ENCODE results near the gene MAP3K13. TPM values are rescaled to one million over a fixed set of nuclear protein-coding genes. Genes with fewer than 3 reads are reported as not detected.
A peak's percentile ranks its signal among the peaks of the same experiment; 100 is the strongest.

MAP3K13 gene
- 26.4 TPM for total RNA-seq (ENCODE audit: unreplicated experiment)
- long read RNA-seq, transcript MAP3K13-212 (3 exons, 1,681 nt): major isoform, 17 of 20 reads
- long read RNA-seq, partial matches to known transcripts: 0 of 20 reads
- long read RNA-seq, other reads (novel, unspliced or antisense): 3 of 20 reads

GRCh38 chr3:185362850-185363661 lies at the start of gene MAP3K13:
MAP3K13 (plus strand) TSS chr3:185363136; CDS start chr3:185428582, 65,446 bp downstream.
- Mint-ChIP-seq H3K4me3 (ENCODE audit: unreplicated experiment) (peak within 1 kb of the TSS; percentile 95), H3K4me1 (ENCODE audit: unreplicated experiment) (peaks cover 10% of the 10 kb centered on the region), H3K36me3 (ENCODE audit: low read depth, unreplicated experiment) (no peaks in the 10 kb centered on the region), H3K27ac (ENCODE audit: unreplicated experiment) (peak within 1 kb of the TSS; percentile 19), H3K27me3 (ENCODE audit: unreplicated experiment) (peaks cover 2% of the 10 kb centered on the region), H3K9me3 (ENCODE audit: unreplicated experiment) (no peaks in the 10 kb centered on the region)
- DNase-seq (ENCODE audit: low spot score): peak; percentile 60
- no peak for TF ChIP-seq CTCF (IDR thresholded peaks at IDR 0.05; ENCODE audit: unreplicated experiment)

GRCh38 chr3:185313693-185314246 lies 49.2 kb upstream of the MAP3K13 start:
- Mint-ChIP-seq H3K36me3 (ENCODE audit: low read depth, unreplicated experiment) (peaks cover 25% of the 10 kb centered on the region), H3K27ac (ENCODE audit: unreplicated experiment) (no peak overlapping the region), H3K27me3 (ENCODE audit: unreplicated experiment) (peaks cover 3% of the 10 kb centered on the region), H3K4me3 (ENCODE audit: unreplicated experiment) (no peak overlapping the region), H3K4me1 (ENCODE audit: unreplicated experiment) (peaks cover 5% of the 10 kb centered on the region), H3K9me3 (ENCODE audit: unreplicated experiment) (no peaks in the 10 kb centered on the region)
- TF ChIP-seq CTCF (IDR thresholded peaks at IDR 0.05; ENCODE audit: unreplicated experiment): no peak
- DNase-seq (ENCODE audit: low spot score): no peak

GRCh38 chr3:185316740-185317412 lies 46.1 kb upstream of the MAP3K13 start:
- Mint-ChIP-seq H3K27me3 (ENCODE audit: unreplicated experiment) (no peaks in the 10 kb centered on the region), H3K4me3 (ENCODE audit: unreplicated experiment) (no peak overlapping the region), H3K4me1 (ENCODE audit: unreplicated experiment) (peaks cover 5% of the 10 kb centered on the region), H3K27ac (ENCODE audit: unreplicated experiment) (peak overlapping the region; percentile 15), H3K36me3 (ENCODE audit: low read depth, unreplicated experiment) (peaks cover 3% of the 10 kb centered on the region), H3K9me3 (ENCODE audit: unreplicated experiment) (no peaks in the 10 kb centered on the region)
- no peak for TF ChIP-seq CTCF (IDR thresholded peaks at IDR 0.05; ENCODE audit: unreplicated experiment)
- DNase-seq (ENCODE audit: low spot score): no peak

GRCh38 chr3:185317674-185318073 lies 45.3 kb upstream of the MAP3K13 start:
- Mint-ChIP-seq H3K27ac (ENCODE audit: unreplicated experiment) (no peak overlapping the region), H3K27me3 (ENCODE audit: unreplicated experiment) (no peaks in the 10 kb centered on the region), H3K4me1 (ENCODE audit: unreplicated experiment) (peaks cover 9% of the 10 kb centered on the region), H3K36me3 (ENCODE audit: low read depth, unreplicated experiment) (no peaks in the 10 kb centered on the region), H3K9me3 (ENCODE audit: unreplicated experiment) (no peaks in the 10 kb centered on the region), H3K4me3 (ENCODE audit: unreplicated experiment) (no peak overlapping the region)
- no peak for DNase-seq (ENCODE audit: low spot score)
- TF ChIP-seq CTCF (IDR thresholded peaks at IDR 0.05; ENCODE audit: unreplicated experiment): no peak
